OCI-LY1 (cell line): ENCODE data around the gene COLGALT1.

ENCODE experiments used
- H2AFZ ChIP-seq: fragments of 200-600 bp; sonication (generic), shearing (Covaris generic); 2 replicates; pipeline ENCODE4 v1.6.0; 2014; ENCODE audit warnings: antibody characterized with exemption, mild to moderate bottlenecking, low read length
- H3F3A ChIP-seq: fragments of 200-600 bp; sonication (generic), shearing (Covaris generic); 2 replicates; pipeline ENCODE4 v1.6.0; 2014; ENCODE audit warnings: mild to moderate bottlenecking, antibody characterized with exemption, low read length, moderate library complexity; ENCODE audit not compliant: insufficient read depth
- H3K27ac ChIP-seq: fragments of 200-600 bp; sonication (generic); 2 replicates; pipeline ENCODE4 v1.5.1; 2014; ENCODE audit warnings: low read length, mixed run types, mild to moderate bottlenecking, low read depth; ENCODE audit not compliant: poor library complexity, severe bottlenecking
- H3K27me3 ChIP-seq: fragments of 200-600 bp; sonication (generic); 2 replicates; pipeline ENCODE4 v1.6.0; 2014; ENCODE audit warnings: antibody characterized with exemption, mild to moderate bottlenecking, low read length, moderate library complexity; ENCODE audit not compliant: insufficient read depth
- H3K36me3 ChIP-seq: fragments of 200-600 bp; sonication (generic); 2 replicates; pipeline ENCODE4 v1.6.1; 2014; ENCODE audit warnings: mild to moderate bottlenecking, antibody characterized with exemption, low read length, moderate library complexity, mixed read lengths; ENCODE audit not compliant: insufficient read depth
- H3K4me1 ChIP-seq: fragments of 200-600 bp; sonication (generic); 2 replicates; pipeline ENCODE4 v1.5.1; 2014; ENCODE audit warnings: mild to moderate bottlenecking, low read length, moderate library complexity; ENCODE audit not compliant: insufficient read depth, severe bottlenecking
- H3K4me2 ChIP-seq: fragments of 200-600 bp; sonication (generic), shearing (Covaris generic); 2 replicates; pipeline ENCODE4 v1.6.1; 2014; ENCODE audit warnings: low read length
- H3K4me3 ChIP-seq: fragments of 200-600 bp; sonication (generic); 2 replicates; pipeline ENCODE4 v1.5.1; 2014; ENCODE audit warnings: low read length, low read depth, mild to moderate bottlenecking, mixed read lengths; ENCODE audit not compliant: poor library complexity, severe bottlenecking
- H3K79me2 ChIP-seq: fragments of 200-600 bp; shearing (Covaris generic); 2 replicates; pipeline ENCODE4 v1.6.1; 2016; ENCODE audit warnings: mixed run types, low read length, mixed read lengths; ENCODE audit not compliant: insufficient read depth
- H3K9ac ChIP-seq: fragments of 200-600 bp; sonication (generic), shearing (Covaris generic); 2 replicates; pipeline ENCODE4 v1.6.1; 2014; ENCODE audit warnings: mild to moderate bottlenecking, low read length, mixed read lengths
- H3K9me2 ChIP-seq: fragments of 200-600 bp; sonication (generic), shearing (Covaris generic); 2 replicates; pipeline ENCODE4 v1.6.1; 2014; ENCODE audit warnings: low read depth, mild to moderate bottlenecking, low read length, mixed read lengths
- H3K9me3 ChIP-seq: fragments of 200-600 bp; shearing (Covaris generic); 2 replicates; pipeline ENCODE4 v1.6.1; 2014; ENCODE audit warnings: low read length, mixed read lengths
- H4K20me1 ChIP-seq: fragments of 200-600 bp; sonication (generic), shearing (Covaris generic); 2 replicates; pipeline ENCODE4 v1.6.0; 2016; ENCODE audit warnings: mild to moderate bottlenecking, low read length; ENCODE audit not compliant: insufficient read depth
- EZH2 ChIP-seq: fragments of 200-600 bp; sonication (generic), shearing (Covaris generic); IDR thresholded peaks from 2 replicates; pipeline ENCODE4 v1.8.0; 2017; ENCODE audit warnings: borderline replicate concordance, mixed run types, mild to moderate bottlenecking, antibody characterized with exemption, low read length, moderate library complexity, mixed read lengths
- TF ChIP-seq, protein P1 (sequence below): fragments of 200-600 bp; sonication (generic), shearing (Covaris generic); IDR thresholded peaks from 2 replicates; pipeline ENCODE4 v1.5.1; 2017; ENCODE audit warnings: mild to moderate bottlenecking, antibody characterized with exemption, low read length, moderate library complexity, mixed read lengths

Gene COLGALT1

DNA sequence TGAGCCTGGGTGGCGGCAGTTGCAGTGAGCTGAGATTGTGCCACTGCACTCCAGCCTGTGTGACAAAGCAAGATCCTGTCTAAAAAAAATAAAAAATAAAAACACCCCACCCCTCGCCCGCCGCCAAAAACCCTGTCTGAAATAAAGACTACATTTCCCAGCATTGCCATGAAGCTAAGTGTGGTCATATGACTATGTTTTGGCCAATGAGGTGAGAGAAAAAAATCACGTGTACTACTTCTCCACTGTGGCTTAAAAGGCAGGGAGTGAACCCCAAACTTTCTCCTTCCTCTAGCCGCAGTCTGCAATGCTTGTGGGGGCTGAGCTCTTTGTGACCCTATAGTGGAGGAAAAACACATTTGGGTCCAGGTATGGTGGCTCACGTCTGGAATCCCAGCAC, 54.9 kb downstream of the COLGALT1 start:
- Histone ChIP-seq H3K27ac (no peak overlapping the region), H3K79me2 (no peaks in the 10 kb centered on the region), H3K4me1 (peaks cover 13% of the 10 kb centered on the region), H3K4me3 (no peak overlapping the region), H2AFZ (no peak overlapping the region), H3K9me3 (no peaks in the 10 kb centered on the region), H3K36me3 (no peaks in the 10 kb centered on the region), H4K20me1 (no peaks in the 10 kb centered on the region), H3K9me2 (no peaks in the 10 kb centered on the region), H3K4me2 (no peak overlapping the region), H3F3A (no peaks in the 10 kb centered on the region), H3K9ac (no peak overlapping the region), H3K27me3 (no peaks in the 10 kb centered on the region)
- TF ChIP-seq, protein P1, sequence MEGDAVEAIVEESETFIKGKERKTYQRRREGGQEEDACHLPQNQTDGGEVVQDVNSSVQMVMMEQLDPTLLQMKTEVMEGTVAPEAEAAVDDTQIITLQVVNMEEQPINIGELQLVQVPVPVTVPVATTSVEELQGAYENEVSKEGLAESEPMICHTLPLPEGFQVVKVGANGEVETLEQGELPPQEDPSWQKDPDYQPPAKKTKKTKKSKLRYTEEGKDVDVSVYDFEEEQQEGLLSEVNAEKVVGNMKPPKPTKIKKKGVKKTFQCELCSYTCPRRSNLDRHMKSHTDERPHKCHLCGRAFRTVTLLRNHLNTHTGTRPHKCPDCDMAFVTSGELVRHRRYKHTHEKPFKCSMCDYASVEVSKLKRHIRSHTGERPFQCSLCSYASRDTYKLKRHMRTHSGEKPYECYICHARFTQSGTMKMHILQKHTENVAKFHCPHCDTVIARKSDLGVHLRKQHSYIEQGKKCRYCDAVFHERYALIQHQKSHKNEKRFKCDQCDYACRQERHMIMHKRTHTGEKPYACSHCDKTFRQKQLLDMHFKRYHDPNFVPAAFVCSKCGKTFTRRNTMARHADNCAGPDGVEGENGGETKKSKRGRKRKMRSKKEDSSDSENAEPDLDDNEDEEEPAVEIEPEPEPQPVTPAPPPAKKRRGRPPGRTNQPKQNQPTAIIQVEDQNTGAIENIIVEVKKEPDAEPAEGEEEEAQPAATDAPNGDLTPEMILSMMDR, result no peak
- TF ChIP-seq EZH2, result no peak

DNA sequence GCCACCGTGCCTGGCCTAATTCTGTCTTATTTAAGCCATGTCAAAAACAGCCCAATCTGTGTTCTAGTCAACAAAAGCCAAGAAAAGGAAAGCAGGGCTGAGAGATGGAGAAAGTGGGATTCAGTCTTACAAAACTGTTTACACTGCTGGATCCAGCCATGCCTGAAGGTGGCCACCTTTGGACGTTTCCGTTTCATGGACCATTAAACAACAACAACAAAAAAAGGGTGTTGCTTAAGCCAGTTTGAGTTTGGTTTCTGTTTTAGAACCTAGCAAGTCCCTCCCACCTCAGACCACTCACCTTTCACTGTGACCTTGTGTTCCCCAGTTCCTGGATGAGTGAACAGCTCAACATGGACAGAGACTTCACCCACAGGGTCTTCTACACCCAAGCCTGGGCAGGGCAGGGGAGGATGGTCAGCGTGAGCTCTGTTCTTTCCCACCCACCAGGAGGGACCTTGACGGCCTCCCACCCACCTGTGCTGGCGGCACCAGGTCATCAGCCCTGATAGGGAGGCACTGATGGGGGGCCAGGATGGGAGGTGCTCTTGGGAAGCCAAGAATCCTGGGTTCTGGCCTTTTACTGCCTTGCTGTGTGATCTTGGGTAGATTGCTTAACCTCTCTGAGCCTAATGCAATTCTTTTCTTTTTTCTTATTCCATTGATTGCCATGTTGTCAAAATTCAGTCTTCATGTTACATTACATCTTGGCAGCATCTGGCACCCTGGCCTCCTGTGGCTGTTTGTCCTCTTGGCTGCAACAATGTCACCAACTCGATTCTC, 56.2 kb downstream of the COLGALT1 start:
- Histone ChIP-seq H3K9me3 (no peaks in the 10 kb centered on the region), H4K20me1 (no peaks in the 10 kb centered on the region), H3K4me3 (no peak overlapping the region), H3K27ac (no peak overlapping the region), H3K27me3 (no peaks in the 10 kb centered on the region), H2AFZ (no peak overlapping the region), H3K4me2 (no peak overlapping the region), H3K79me2 (no peaks in the 10 kb centered on the region), H3K36me3 (no peaks in the 10 kb centered on the region), H3K9ac (no peak overlapping the region), H3F3A (no peaks in the 10 kb centered on the region), H3K4me1 (peaks cover 3% of the 10 kb centered on the region), H3K9me2 (no peaks in the 10 kb centered on the region)
- no peak for TF ChIP-seq EZH2
- TF ChIP-seq, protein P1, result no peak

GRCh38 chr19:17614476-17614875, 59.0 kb downstream of the COLGALT1 start:
- no peaks in the 10 kb centered on the region for H3K27me3 ChIP-seq
- no peaks in the 10 kb centered on the region for H3K9me3 ChIP-seq
- H2AFZ ChIP-seq, result no peak overlapping the region
- no peaks in the 10 kb centered on the region for H3F3A ChIP-seq
- no peak overlapping the region for H3K4me2 ChIP-seq
- H3K27ac ChIP-seq, result no peak overlapping the region
- no peaks in the 10 kb centered on the region for H3K36me3 ChIP-seq
- H3K4me3 ChIP-seq, result no peak overlapping the region
- H4K20me1 ChIP-seq, result no peaks in the 10 kb centered on the region
- no peak overlapping the region for H3K9ac ChIP-seq
- H3K9me2 ChIP-seq, result no peaks in the 10 kb centered on the region
- H3K79me2 ChIP-seq, result no peaks in the 10 kb centered on the region
- no peaks in the 10 kb centered on the region for H3K4me1 ChIP-seq
- no peak for TF ChIP-seq EZH2
- TF ChIP-seq, protein P1, result no peak
